Measurements from ENCODE around the gene KARS1.

KARS1 gene

GRCh38 chr16:75632857-75633256 lies 14.6 kb downstream of the KARS1 start:
- Histone ChIP-seq H3K27ac (ENCODE audit: low read depth, low read length) (no peak overlapping the region), H4K5ac (ENCODE audit: low read length) (no peak overlapping the region), H3K4me3 (ENCODE audit: low read length) (no peak overlapping the region), H3K4me2 (ENCODE audit: low read length) (no peak overlapping the region), H2AK5ac (ENCODE audit: low read length) (no peak overlapping the region), H3K18ac (ENCODE audit: low read length) (no peak overlapping the region), H3K79me2 (ENCODE audit: control insufficient read depth, insufficient read depth, low read length) (no peaks in the 10 kb centered on the region), H3K56ac (ENCODE audit: low read length) (no peak overlapping the region), H3K79me1 (ENCODE audit: low read length) (peaks cover 5% of the 10 kb centered on the region), H2BK15ac (replicated peaks; ENCODE audit: low read depth) (no peak overlapping the region), H2BK120ac (ENCODE audit: low read depth, low read length) (no peak overlapping the region), H3K4me1 (ENCODE audit: control insufficient read depth, low read depth, low read length) (no peaks in the 10 kb centered on the region), H3K36me3 (ENCODE audit: control insufficient read depth, insufficient read depth, low read length) (peaks cover 42% of the 10 kb centered on the region), H3K4ac (ENCODE audit: low read depth, low read length) (no peak overlapping the region), H3K9ac (ENCODE audit: low read length) (no peak overlapping the region), H3K27me3 (ENCODE audit: insufficient read depth, low read length, poor library complexity) (no peaks in the 10 kb centered on the region), H2BK5ac (ENCODE audit: low read length) (no peak overlapping the region), H4K8ac (ENCODE audit: low read depth, low read length) (no peak overlapping the region), H3K23ac (ENCODE audit: low read length) (no peak overlapping the region)
- no peak for DNase-seq
- WGBS (ENCODE audit: extremely low coverage, insufficient coverage, low lambda C conversion rate): no CpG with 5 or more reads among the region's 8 CpGs

GRCh38 chr16:75630052-75630451 lies 17.4 kb downstream of the KARS1 start:
- H3K4me3 ChIP-seq (ENCODE audit: low read length): no peak overlapping the region
- no peak overlapping the region for H3K4ac ChIP-seq (ENCODE audit: low read depth, low read length)
- no peak overlapping the region for H3K9ac ChIP-seq (ENCODE audit: low read length)
- no peak overlapping the region for H3K18ac ChIP-seq (ENCODE audit: low read length)
- no peak overlapping the region for H4K8ac ChIP-seq (ENCODE audit: low read depth, low read length)
- H2AK5ac ChIP-seq (ENCODE audit: low read length): no peak overlapping the region
- H2BK15ac ChIP-seq (replicated peaks; ENCODE audit: low read depth): no peak overlapping the region
- H3K27me3 ChIP-seq (ENCODE audit: insufficient read depth, low read length, poor library complexity): no peaks in the 10 kb centered on the region
- no CpG with 5 or more reads among the region's 3 CpGs for WGBS (ENCODE audit: extremely low coverage, insufficient coverage, low lambda C conversion rate)
- H3K23ac ChIP-seq (ENCODE audit: low read length): no peak overlapping the region
- no peak overlapping the region for H3K27ac ChIP-seq (ENCODE audit: low read depth, low read length)
- no peak overlapping the region for H2BK5ac ChIP-seq (ENCODE audit: low read length)
- no peak overlapping the region for H2BK120ac ChIP-seq (ENCODE audit: low read depth, low read length)
- no peaks in the 10 kb centered on the region for H3K79me1 ChIP-seq (ENCODE audit: low read length)
- H3K4me1 ChIP-seq (ENCODE audit: control insufficient read depth, low read depth, low read length): peaks cover under 1% of the 10 kb centered on the region
- H3K4me2 ChIP-seq (ENCODE audit: low read length): no peak overlapping the region
- no peak overlapping the region for H3K56ac ChIP-seq (ENCODE audit: low read length)
- DNase-seq: no peak
- H3K36me3 ChIP-seq (ENCODE audit: control insufficient read depth, insufficient read depth, low read length): peaks cover 45% of the 10 kb centered on the region
- no peaks in the 10 kb centered on the region for H3K79me2 ChIP-seq (ENCODE audit: control insufficient read depth, insufficient read depth, low read length)
- no peak overlapping the region for H4K5ac ChIP-seq (ENCODE audit: low read length)

- no peak overlapping the region for H2BK120ac ChIP-seq (ENCODE audit: low read depth, low read length)
- no peaks in the 10 kb centered on the region for H3K27me3 ChIP-seq (ENCODE audit: insufficient read depth, low read length, poor library complexity)
- no peak overlapping the region for H3K18ac ChIP-seq (ENCODE audit: low read length)
- H3K27ac ChIP-seq (ENCODE audit: low read depth, low read length): no peak overlapping the region
- no peaks in the 10 kb centered on the region for H3K79me2 ChIP-seq (ENCODE audit: control insufficient read depth, insufficient read depth, low read length)
- no peak overlapping the region for H3K4ac ChIP-seq (ENCODE audit: low read depth, low read length)
- H4K5ac ChIP-seq (ENCODE audit: low read length): no peak overlapping the region
- no peak overlapping the region for H3K4me2 ChIP-seq (ENCODE audit: low read length)
- no CpG with 5 or more reads among the region's 10 CpGs for WGBS (ENCODE audit: extremely low coverage, insufficient coverage, low lambda C conversion rate)
- no peaks in the 10 kb centered on the region for H3K79me1 ChIP-seq (ENCODE audit: low read length)
- H3K36me3 ChIP-seq (ENCODE audit: control insufficient read depth, insufficient read depth, low read length): peaks cover 44% of the 10 kb centered on the region
- no peak overlapping the region for H2AK5ac ChIP-seq (ENCODE audit: low read length)
- no peak overlapping the region for H4K8ac ChIP-seq (ENCODE audit: low read depth, low read length)
- H3K9ac ChIP-seq (ENCODE audit: low read length): no peak overlapping the region
- H2BK15ac ChIP-seq (replicated peaks; ENCODE audit: low read depth): no peak overlapping the region
- peaks cover 2% of the 10 kb centered on the region for H3K4me1 ChIP-seq (ENCODE audit: control insufficient read depth, low read depth, low read length)
- H3K23ac ChIP-seq (ENCODE audit: low read length): no peak overlapping the region
- H3K4me3 ChIP-seq (ENCODE audit: low read length): no peak overlapping the region
- H3K56ac ChIP-seq (ENCODE audit: low read length): no peak overlapping the region
- no peak for DNase-seq
- H2BK5ac ChIP-seq (ENCODE audit: low read length): no peak overlapping the region
These were observed 18.3 kb downstream of the KARS1 start for GRCh38 chr16:75629132-75629531.

GRCh38 chr16:75628351-75628750 lies 19.1 kb downstream of the KARS1 start:
- peaks cover 42% of the 10 kb centered on the region for H3K36me3 ChIP-seq (ENCODE audit: control insufficient read depth, insufficient read depth, low read length)
- no peaks in the 10 kb centered on the region for H3K27me3 ChIP-seq (ENCODE audit: insufficient read depth, low read length, poor library complexity)
- no peak overlapping the region for H3K4me3 ChIP-seq (ENCODE audit: low read length)
- no peak overlapping the region for H3K9ac ChIP-seq (ENCODE audit: low read length)
- H3K56ac ChIP-seq (ENCODE audit: low read length): no peak overlapping the region
- H2BK5ac ChIP-seq (ENCODE audit: low read length): no peak overlapping the region
- no peak overlapping the region for H4K5ac ChIP-seq (ENCODE audit: low read length)
- H3K4ac ChIP-seq (ENCODE audit: low read depth, low read length): no peak overlapping the region
- H2AK5ac ChIP-seq (ENCODE audit: low read length): no peak overlapping the region
- H3K23ac ChIP-seq (ENCODE audit: low read length): no peak overlapping the region
- no peak overlapping the region for H2BK120ac ChIP-seq (ENCODE audit: low read depth, low read length)
- no peaks in the 10 kb centered on the region for H3K79me2 ChIP-seq (ENCODE audit: control insufficient read depth, insufficient read depth, low read length)
- no peak overlapping the region for H4K8ac ChIP-seq (ENCODE audit: low read depth, low read length)
- no peak overlapping the region for H3K18ac ChIP-seq (ENCODE audit: low read length)
- DNase-seq: no peak
- WGBS (ENCODE audit: extremely low coverage, insufficient coverage, low lambda C conversion rate): no CpG with 5 or more reads among the region's 4 CpGs
- no peak overlapping the region for H3K4me2 ChIP-seq (ENCODE audit: low read length)
- peaks cover 2% of the 10 kb centered on the region for H3K4me1 ChIP-seq (ENCODE audit: control insufficient read depth, low read depth, low read length)
- no peaks in the 10 kb centered on the region for H3K79me1 ChIP-seq (ENCODE audit: low read length)
- H2BK15ac ChIP-seq (replicated peaks; ENCODE audit: low read depth): no peak overlapping the region
- no peak overlapping the region for H3K27ac ChIP-seq (ENCODE audit: low read depth, low read length)

- DNase-seq: no peak
- H2BK120ac ChIP-seq (ENCODE audit: low read depth, low read length): no peak overlapping the region
- no peak overlapping the region for H2BK15ac ChIP-seq (replicated peaks; ENCODE audit: low read depth)
- H2BK5ac ChIP-seq (ENCODE audit: low read length): no peak overlapping the region
- no peak overlapping the region for H3K4me2 ChIP-seq (ENCODE audit: low read length)
- H4K5ac ChIP-seq (ENCODE audit: low read length): no peak overlapping the region
- no peak overlapping the region for H3K4ac ChIP-seq (ENCODE audit: low read depth, low read length)
- peaks cover 42% of the 10 kb centered on the region for H3K36me3 ChIP-seq (ENCODE audit: control insufficient read depth, insufficient read depth, low read length)
- H3K23ac ChIP-seq (ENCODE audit: low read length): no peak overlapping the region
- WGBS (ENCODE audit: extremely low coverage, insufficient coverage, low lambda C conversion rate): no CpG with 5 or more reads among the region's 3 CpGs
- H3K9ac ChIP-seq (ENCODE audit: low read length): no peak overlapping the region
- no peak overlapping the region for H3K4me3 ChIP-seq (ENCODE audit: low read length)
- no peak overlapping the region for H3K18ac ChIP-seq (ENCODE audit: low read length)
- H4K8ac ChIP-seq (ENCODE audit: low read depth, low read length): no peak overlapping the region
- peaks cover 2% of the 10 kb centered on the region for H3K4me1 ChIP-seq (ENCODE audit: control insufficient read depth, low read depth, low read length)
- H2AK5ac ChIP-seq (ENCODE audit: low read length): no peak overlapping the region
- no peak overlapping the region for H3K56ac ChIP-seq (ENCODE audit: low read length)
- H3K79me2 ChIP-seq (ENCODE audit: control insufficient read depth, insufficient read depth, low read length): no peaks in the 10 kb centered on the region
- H3K27me3 ChIP-seq (ENCODE audit: insufficient read depth, low read length, poor library complexity): no peaks in the 10 kb centered on the region
- no peaks in the 10 kb centered on the region for H3K79me1 ChIP-seq (ENCODE audit: low read length)
- no peak overlapping the region for H3K27ac ChIP-seq (ENCODE audit: low read depth, low read length)
These were observed 19.6 kb downstream of the KARS1 start for GRCh38 chr16:75627851-75628250.

- Histone ChIP-seq H3K27me3 (ENCODE audit: insufficient read depth, low read length, poor library complexity) (no peaks in the 10 kb centered on the region), H3K36me3 (ENCODE audit: control insufficient read depth, insufficient read depth, low read length) (peaks cover 38% of the 10 kb centered on the region), H3K9ac (ENCODE audit: low read length) (no peak overlapping the region), H3K56ac (ENCODE audit: low read length) (no peak overlapping the region), H3K79me1 (ENCODE audit: low read length) (peaks cover 5% of the 10 kb centered on the region), H3K4me2 (ENCODE audit: low read length) (no peak overlapping the region), H2BK15ac (replicated peaks; ENCODE audit: low read depth) (no peak overlapping the region), H3K18ac (ENCODE audit: low read length) (no peak overlapping the region), H2BK5ac (ENCODE audit: low read length) (no peak overlapping the region), H3K27ac (ENCODE audit: low read depth, low read length) (no peak overlapping the region), H3K23ac (ENCODE audit: low read length) (no peak overlapping the region), H2AK5ac (ENCODE audit: low read length) (no peak overlapping the region), H2BK120ac (ENCODE audit: low read depth, low read length) (no peak overlapping the region), H3K4me3 (ENCODE audit: low read length) (no peak overlapping the region), H3K4ac (ENCODE audit: low read depth, low read length) (no peak overlapping the region), H4K5ac (ENCODE audit: low read length) (no peak overlapping the region), H3K79me2 (ENCODE audit: control insufficient read depth, insufficient read depth, low read length) (peaks cover 5% of the 10 kb centered on the region), H4K8ac (ENCODE audit: low read depth, low read length) (no peak overlapping the region), H3K4me1 (ENCODE audit: control insufficient read depth, low read depth, low read length) (peaks cover 6% of the 10 kb centered on the region)
- DNase-seq: no peak
- no CpG with 5 or more reads among the region's 4 CpGs for WGBS (ENCODE audit: extremely low coverage, insufficient coverage, low lambda C conversion rate)
These were observed 20.7 kb downstream of the KARS1 start for GRCh38 chr16:75626806-75627205.

All from mesendoderm (in vitro differentiated cells).